Stimulated activated naive CD8-positive, alpha-beta T cell treated with anti-CD3 and anti-CD28 coated beads, Interleukin-15, amount 100 ng/mL, for 72 hours (primary cell): Measurements from ENCODE around the gene CARMIL1.
"Not testable (repeated sequence)": the region's sequence is repeated elsewhere in the genome, so short reads cannot be mapped to it uniquely, and the experiment has no call there.

Source experiments
- ATAC-seq: fragments of 150-1000 bp; cut with Tn5 transposase; 2 replicates; pipeline ENCODE4 v1.10.0; 2021; ENCODE audit warnings: mild to moderate bottlenecking, moderate library complexity
- DNase-seq, 2 donors: peaks; one replicate each; pipeline ENCODE4 v3.0.0; 2021 to 2022
- H3K27ac Mint-ChIP-seq, 2 donors: one replicate each; pipeline ENCODE4 v1.8.0; 2022; ENCODE audit warnings: mild to moderate bottlenecking in 2 of 2, mixed read lengths in 2 of 2, moderate library complexity in 2 of 2
- H3K27me3 Mint-ChIP-seq: one replicate; pipeline ENCODE4 v1.8.0; 2022; ENCODE audit warnings: mixed read lengths
- H3K4me1 Mint-ChIP-seq: one replicate; pipeline ENCODE4 v1.8.0; 2022; ENCODE audit warnings: mild to moderate bottlenecking, mixed read lengths
- H3K4me3 Mint-ChIP-seq, 2 donors: one replicate each; pipeline ENCODE4 v1.8.0; 2022; ENCODE audit warnings: mild to moderate bottlenecking in 2 of 2, mixed read lengths in 2 of 2, moderate library complexity in 1 of 2
- H3K9me3 Mint-ChIP-seq, 2 donors: one replicate each; pipeline ENCODE4 v1.8.0; 2022; ENCODE audit warnings: mixed read lengths in 2 of 2

CARMIL1 gene

DNA sequence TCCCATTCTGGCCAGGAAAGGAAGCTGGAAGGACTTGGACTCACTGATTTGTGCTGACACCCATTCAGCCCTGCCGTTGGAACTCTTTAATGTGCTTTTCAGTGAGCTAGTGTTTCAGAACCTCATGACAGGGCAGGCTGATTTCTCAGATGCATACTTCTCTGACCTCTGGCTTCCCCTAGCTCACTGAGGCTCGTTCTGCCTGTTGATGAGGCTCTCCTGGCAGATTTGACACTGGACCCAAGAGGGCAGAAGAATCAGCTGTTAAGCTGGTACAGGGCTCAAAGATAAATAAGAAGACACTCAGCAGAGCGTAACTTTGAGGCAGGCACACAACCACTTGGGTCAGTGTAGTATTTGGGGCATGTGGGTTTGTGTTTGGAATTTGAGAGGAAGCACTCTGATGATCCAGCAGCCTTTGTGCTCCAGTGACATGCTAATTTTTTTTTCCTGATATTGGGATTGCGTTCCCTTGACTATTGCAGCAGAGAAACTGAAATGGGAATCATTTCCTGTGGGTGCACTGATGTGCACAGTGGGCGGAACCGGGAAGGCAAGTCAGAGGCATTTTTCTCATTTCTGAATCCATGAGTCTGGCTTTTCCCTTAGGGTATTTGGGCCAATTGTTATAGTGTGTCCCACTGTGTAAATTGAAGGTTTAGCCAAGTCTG, 80.2 kb downstream of the CARMIL1 start:
- DNase-seq (no peak), ATAC-seq (no peak)
- no peaks in the 10 kb centered on the region for H3K9me3 Mint-ChIP-seq
- no peak overlapping the region for H3K4me3 Mint-ChIP-seq
- no peaks in the 10 kb centered on the region for H3K27me3 Mint-ChIP-seq
- peak overlapping the region in 1 of 2 donors; percentile 42 for H3K27ac Mint-ChIP-seq
- peaks cover 21% of the 10 kb centered on the region for H3K4me1 Mint-ChIP-seq

DNA sequence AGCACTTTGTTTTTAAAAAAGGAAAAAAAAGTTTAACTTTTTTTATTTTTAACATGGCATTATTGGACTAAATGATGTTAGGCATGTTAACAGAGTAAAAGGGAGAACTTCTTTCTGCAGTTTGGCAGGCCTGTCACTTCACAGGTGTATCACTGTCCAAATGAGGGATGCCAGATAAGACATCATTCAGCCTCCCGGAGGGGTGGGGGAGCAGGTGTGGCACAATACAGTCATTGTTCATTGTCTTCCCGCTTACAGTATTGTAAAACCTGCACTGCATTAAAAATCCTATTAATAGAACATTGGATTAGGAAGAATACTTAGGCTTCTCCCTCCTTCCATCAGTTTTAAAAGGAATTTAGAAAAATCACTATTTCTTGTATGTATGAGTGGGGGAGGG, 80.7 kb downstream of the CARMIL1 start:
- Mint-ChIP-seq H3K9me3 (no peaks in the 10 kb centered on the region), H3K27me3 (no peaks in the 10 kb centered on the region), H3K27ac (no peak overlapping the region), H3K4me3 (no peak overlapping the region), H3K4me1 (peaks cover 21% of the 10 kb centered on the region)
- DNase-seq (no peak), ATAC-seq (no peak)

DNA sequence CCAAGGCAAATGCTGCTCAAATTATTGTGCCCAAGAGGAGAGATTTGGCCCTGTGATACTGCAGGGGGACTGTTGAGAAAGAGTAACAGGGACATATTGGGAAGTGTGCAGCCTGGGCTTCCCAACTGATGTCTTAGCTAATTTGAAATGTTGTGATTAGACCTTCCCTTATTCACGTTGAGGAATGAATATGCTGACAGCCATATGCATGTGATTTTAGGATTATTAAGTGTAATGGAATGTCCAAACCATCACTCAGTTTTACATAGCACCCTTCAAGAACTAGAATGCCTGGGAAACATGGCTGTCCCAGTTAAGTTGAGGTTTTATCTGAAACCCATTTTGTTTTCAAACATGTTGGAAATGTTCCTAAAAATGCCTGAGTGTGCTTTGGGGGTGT, 81.4 kb downstream of the CARMIL1 start:
- H3K4me1 Mint-ChIP-seq = peaks cover 21% of the 10 kb centered on the region
- no peak overlapping the region for H3K27ac Mint-ChIP-seq
- H3K27me3 Mint-ChIP-seq = no peaks in the 10 kb centered on the region
- no peak for ATAC-seq
- DNase-seq = no peak
- H3K9me3 Mint-ChIP-seq = no peaks in the 10 kb centered on the region
- no peak overlapping the region for H3K4me3 Mint-ChIP-seq

DNA sequence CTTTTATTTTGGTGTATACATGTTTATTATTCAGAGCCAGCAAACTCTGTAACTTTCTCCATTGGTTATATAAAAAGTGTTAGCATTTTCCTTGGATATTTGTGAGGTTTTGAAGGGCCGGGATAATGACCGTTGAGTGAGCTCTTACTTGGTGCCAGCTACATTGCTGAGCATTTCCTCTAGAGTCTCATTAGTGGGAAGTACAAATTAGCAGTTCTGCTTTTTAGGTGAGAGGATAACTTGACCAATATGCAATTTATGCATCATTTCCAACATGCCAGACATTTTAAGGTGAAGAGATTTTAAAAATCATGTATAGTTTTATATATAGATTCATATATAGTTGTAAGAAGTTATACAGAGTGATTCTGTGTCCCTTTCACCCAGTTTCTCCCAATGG, 84.3 kb downstream of the CARMIL1 start:
- no peaks in the 10 kb centered on the region for H3K9me3 Mint-ChIP-seq
- ATAC-seq = no peak
- H3K27ac Mint-ChIP-seq = no peak overlapping the region
- peaks cover 47% of the 10 kb centered on the region for H3K4me1 Mint-ChIP-seq
- H3K27me3 Mint-ChIP-seq = no peaks in the 10 kb centered on the region
- no peak overlapping the region for H3K4me3 Mint-ChIP-seq
- DNase-seq = no peak

DNA sequence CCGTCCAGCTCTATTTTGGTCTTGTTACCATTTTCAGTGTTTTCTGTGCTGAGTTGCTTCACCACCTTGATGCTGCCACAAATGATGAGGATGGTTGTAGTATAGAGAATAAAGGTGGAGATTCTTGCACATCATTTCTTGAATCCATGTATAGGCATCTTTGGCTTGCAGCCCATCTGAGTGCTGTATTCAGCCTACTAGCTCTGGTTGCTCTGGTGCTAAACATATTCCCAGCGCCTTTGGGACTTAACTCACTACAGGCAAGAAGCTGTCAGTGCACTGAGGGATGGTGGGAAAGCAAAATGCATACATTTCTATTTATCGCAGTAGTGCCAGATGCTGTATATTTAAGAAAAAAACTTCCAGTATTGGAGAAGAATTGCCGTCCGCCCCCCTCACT, 86.0 kb downstream of the CARMIL1 start:
- H3K27ac Mint-ChIP-seq = no peak overlapping the region
- peaks cover 55% of the 10 kb centered on the region for H3K4me1 Mint-ChIP-seq
- ATAC-seq = no peak
- H3K4me3 Mint-ChIP-seq = no peak overlapping the region
- no peaks in the 10 kb centered on the region for H3K9me3 Mint-ChIP-seq
- H3K27me3 Mint-ChIP-seq = no peaks in the 10 kb centered on the region
- no peak for DNase-seq

DNA sequence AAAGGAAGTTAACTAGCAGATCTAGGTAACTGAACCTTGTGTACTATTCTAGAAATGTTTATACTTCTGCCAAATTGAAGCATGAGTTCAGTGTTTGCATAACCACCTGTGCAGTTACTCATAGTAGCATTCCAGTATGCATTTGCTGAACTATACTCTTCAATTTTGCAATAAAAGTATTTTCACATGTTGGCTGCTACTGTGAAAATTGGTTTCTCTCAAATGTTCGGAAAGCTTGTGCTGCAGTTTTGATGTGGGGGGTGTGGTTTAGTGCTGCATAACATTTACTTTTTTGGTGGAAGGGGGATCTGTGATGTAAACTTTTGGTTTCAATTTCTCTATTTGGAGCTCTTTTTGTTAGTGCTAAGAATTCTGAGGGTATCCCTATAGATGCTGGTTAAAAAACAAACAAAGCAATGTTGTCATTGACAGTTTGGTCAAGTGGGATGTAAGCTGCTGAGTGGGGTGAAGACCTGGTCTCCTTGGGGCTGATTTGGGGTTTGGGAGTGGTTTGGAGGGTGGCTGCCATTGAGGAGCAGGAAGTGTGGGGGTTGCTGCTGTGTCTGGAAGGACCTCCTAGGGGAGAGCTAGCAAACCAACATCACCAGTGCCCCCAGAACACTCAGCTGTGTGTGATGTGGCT, 87.8 kb downstream of the CARMIL1 start:
- DNase-seq (peak; percentile 24 to 37), ATAC-seq (peak; percentile 67)
- peaks cover 0 to 4% of the 10 kb centered on the region in 2 donors for H3K9me3 Mint-ChIP-seq
- no peaks in the 10 kb centered on the region for H3K27me3 Mint-ChIP-seq
- H3K27ac Mint-ChIP-seq = peak overlapping the region; percentile 89 to 94
- peaks cover 66% of the 10 kb centered on the region for H3K4me1 Mint-ChIP-seq
- H3K4me3 Mint-ChIP-seq = peak overlapping the region; percentile 86 to 90

DNA sequence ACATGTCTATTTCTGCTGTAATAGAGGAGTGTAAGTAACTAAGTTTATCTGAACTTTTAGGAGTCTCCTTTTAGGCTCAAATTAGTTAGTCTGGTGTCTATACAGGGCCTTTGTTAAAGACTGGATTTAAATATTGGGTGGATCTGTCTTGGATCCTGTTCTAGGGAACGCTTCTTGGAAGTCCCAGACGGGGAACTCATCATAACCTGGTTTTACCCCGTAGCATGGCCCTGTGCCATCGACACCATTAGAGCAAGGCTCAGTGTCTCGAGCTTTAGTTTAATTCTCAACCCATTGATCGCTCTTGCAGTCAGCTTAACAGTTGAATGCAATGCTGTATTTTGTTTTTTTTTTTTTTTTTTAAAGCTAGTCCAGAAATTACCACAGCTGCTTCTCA, 89.9 kb downstream of the CARMIL1 start:
- no peaks in the 10 kb centered on the region for H3K27me3 Mint-ChIP-seq
- peaks cover 80% of the 10 kb centered on the region for H3K4me1 Mint-ChIP-seq
- H3K9me3 Mint-ChIP-seq = peaks cover 0 to 15% of the 10 kb centered on the region in 2 donors
- no peak for ATAC-seq
- H3K4me3 Mint-ChIP-seq = peak overlapping the region; percentile 75 to 85
- DNase-seq = no peak
- peak overlapping the region in 1 of 2 donors; percentile 90 for H3K27ac Mint-ChIP-seq

DNA sequence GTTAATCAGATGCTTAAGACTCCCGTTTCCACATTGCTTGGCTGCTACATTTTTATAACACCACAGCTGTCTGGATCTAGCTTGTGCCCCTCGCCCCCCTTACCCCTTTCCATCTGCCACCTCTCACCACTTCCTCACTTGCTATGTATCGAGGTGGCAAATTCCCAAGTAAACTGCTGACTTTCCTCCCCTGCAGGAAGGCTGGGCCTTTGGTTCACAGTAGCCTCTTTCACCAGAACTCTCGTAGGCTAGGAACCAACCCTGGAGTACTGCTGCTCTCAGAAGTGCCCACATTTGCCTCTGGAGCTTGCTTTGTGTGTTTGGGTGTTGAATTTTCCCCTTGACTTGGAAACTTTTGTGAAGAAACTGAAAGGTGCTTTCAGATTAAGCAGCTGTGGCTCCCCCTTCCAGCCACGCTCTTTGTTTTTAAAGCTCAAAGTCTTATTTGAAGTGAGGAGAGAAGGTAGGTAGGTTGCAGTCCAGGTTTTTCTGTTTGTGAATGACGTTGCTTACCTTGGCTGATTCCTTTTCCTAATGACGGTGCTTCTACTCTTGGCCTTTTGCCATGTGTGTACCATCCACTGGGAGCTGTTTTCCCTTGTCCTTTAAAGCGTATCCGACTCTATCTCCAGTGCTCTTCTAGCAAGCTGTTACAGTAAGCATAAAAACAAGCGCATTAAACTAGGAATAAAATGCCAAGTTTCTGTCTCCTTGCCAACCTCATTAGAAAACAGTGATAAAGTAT, 90.4 kb downstream of the CARMIL1 start:
- H3K27me3 Mint-ChIP-seq = no peaks in the 10 kb centered on the region
- peaks cover 3 to 21% of the 10 kb centered on the region in 2 donors for H3K9me3 Mint-ChIP-seq
- peaks cover 86% of the 10 kb centered on the region for H3K4me1 Mint-ChIP-seq
- H3K27ac Mint-ChIP-seq = peak overlapping the region; percentile 90 to 95
- ATAC-seq (peak; percentile 19), DNase-seq (peak; percentile 10 to 33)
- H3K4me3 Mint-ChIP-seq = peak overlapping the region; percentile 75 to 85

DNA sequence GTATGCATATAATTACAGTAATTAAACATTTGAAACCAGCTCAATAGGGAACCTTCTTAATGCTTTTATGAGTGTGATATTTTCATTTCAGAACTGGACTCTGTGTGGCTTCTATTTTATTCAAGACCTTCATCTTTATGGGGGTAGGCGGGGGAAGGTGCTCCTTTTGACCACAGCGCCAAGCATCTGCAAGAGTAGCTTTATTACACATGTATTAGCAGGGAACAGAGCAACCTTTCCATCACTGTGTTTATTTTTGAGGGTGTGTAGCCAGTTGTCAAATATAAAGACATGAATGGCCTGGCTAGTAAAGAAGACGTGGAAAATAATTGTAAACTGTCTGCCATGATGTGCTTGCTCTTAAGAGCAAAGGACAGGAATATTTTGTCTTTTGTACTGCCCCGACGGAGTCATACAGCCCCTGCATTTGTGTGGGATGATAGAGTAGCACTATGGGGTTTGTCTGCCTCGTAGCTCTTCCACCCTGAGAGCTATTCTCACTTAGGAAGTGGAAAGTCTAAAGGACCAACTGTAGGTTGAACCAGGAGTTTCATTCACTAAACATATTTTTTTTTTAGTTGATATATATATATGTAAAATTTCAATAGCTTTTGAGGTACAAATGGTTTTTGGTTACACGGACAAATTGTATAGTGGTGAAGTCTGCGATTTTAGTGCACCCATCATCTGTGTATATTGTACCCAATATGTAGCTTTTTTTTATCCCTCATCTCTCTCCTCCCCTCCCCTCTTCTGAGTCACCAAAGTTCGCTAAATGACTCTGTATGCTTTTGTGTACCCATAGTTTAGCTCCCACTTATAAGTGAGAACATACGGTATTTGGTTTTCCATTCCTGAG, 91.2 kb downstream of the CARMIL1 start:
- Mint-ChIP-seq H3K27ac (peak overlapping the region; percentile 66 to 95), H3K9me3 (peaks cover 10 to 29% of the 10 kb centered on the region in 2 donors), H3K27me3 (no peaks in the 10 kb centered on the region), H3K4me1 (peaks cover 88% of the 10 kb centered on the region), H3K4me3 (peak overlapping the region; percentile 75 to 85)
- peak; percentile 10 to 22 for DNase-seq
- ATAC-seq = peak; percentile 80

DNA sequence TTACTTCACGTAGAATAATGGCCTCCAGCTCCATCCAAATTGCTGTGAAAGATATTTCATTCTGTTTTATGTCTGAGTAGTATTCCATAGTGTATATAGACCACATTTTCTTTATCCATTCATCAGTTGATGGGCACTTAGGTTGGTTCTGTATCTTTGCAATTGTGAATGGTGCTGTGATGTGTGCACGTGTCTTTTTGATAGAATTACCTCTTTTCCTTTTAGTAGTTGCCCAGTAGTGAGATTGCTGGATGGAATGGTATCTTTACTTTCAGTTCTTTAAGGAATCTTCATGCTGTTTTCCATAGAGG, 91.8 kb downstream of the CARMIL1 start:
- H3K4me1 Mint-ChIP-seq = peaks cover 86% of the 10 kb centered on the region
- H3K9me3 Mint-ChIP-seq = peaks cover 14 to 33% of the 10 kb centered on the region in 2 donors
- DNase-seq (no peak), ATAC-seq (no peak)
- no peaks in the 10 kb centered on the region for H3K27me3 Mint-ChIP-seq
- H3K4me3 Mint-ChIP-seq = peak overlapping the region; percentile 29 to 68
- H3K27ac Mint-ChIP-seq = peak overlapping the region in 1 of 2 donors; percentile 63

DNA sequence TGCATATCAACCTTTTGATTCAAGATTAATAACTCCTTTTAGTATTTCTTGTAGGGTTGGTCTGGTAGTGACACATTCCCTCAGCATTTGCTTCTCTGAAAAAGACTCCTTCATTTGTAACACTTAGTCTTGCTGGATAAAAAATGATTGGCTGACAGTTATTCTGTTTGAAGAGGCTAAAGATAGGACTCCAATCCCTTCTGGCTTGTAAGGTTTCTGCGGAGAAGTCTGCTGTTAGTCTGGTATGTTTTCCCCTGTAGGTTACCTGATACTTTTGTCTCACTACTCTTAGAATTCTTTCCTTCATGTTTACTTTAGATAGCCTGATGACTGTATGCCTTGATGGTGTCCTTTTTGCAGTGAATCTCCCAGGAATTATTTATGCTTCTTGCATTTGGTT, 96.0 kb downstream of the CARMIL1 start:
- H3K27ac Mint-ChIP-seq = no peak overlapping the region
- H3K27me3 Mint-ChIP-seq = no peaks in the 10 kb centered on the region

DNA sequence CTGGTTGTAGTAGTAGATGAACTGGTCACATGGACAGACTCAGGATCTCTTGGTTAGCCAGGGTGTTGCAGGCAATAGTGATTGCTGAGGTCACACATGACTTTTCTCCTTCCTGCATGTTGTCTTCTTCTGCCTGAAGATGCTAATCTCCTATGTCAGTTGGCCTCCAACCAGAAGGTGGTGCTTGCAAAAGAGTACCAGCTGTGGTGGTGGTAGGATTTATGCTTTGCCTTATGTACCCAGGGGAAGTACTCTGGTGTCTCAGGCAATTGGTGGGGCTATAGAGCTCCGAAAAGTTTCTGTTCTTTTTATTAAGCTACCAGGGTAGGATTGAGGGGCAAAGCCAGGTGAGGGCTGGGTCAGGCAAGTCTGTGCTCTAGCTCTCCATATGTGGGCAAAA, 98.5 kb downstream of the CARMIL1 start:
- peaks cover 41% of the 10 kb centered on the region for H3K4me1 Mint-ChIP-seq
- H3K27ac Mint-ChIP-seq = no peak overlapping the region
- no peaks in the 10 kb centered on the region for H3K27me3 Mint-ChIP-seq
- DNase-seq (no peak), ATAC-seq (no peak)
- H3K9me3 Mint-ChIP-seq = peaks cover 14 to 25% of the 10 kb centered on the region in 2 donors
- no peak overlapping the region for H3K4me3 Mint-ChIP-seq

More for the DNA sequence above, 96.0 kb downstream of the CARMIL1 start:
- no peak for DNase-seq
- H3K9me3 Mint-ChIP-seq = peaks cover 14 to 33% of the 10 kb centered on the region in 2 donors
- no peak overlapping the region for H3K4me3 Mint-ChIP-seq
- ATAC-seq = no peak
- H3K4me1 Mint-ChIP-seq = peaks cover 56% of the 10 kb centered on the region

DNA sequence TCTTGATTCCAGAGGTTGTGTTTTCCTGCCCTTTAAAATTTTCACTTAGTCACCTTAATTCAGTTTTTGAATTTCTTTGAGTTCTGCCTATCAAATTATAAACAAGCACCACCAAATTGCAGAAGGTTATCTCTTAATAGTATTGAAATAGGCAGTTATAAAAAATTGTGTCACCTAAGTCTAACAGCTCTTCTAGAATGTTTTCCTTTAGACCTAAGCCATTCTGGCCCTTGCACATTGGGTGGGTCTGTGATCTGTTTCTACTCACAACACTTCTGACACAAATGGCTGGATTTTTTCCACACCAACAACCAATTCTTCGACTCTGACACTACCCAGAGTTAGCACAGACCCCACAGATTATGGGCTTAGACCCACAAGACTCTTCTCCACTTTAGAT, 101.9 kb downstream of the CARMIL1 start:
- no peak for DNase-seq
- Mint-ChIP-seq H3K9me3 (peaks cover 0 to 5% of the 10 kb centered on the region in 2 donors), H3K4me1 (peaks cover 19% of the 10 kb centered on the region), H3K27me3 (no peaks in the 10 kb centered on the region), H3K4me3 (no peak overlapping the region), H3K27ac (no peak overlapping the region)
- no peak for ATAC-seq

DNA sequence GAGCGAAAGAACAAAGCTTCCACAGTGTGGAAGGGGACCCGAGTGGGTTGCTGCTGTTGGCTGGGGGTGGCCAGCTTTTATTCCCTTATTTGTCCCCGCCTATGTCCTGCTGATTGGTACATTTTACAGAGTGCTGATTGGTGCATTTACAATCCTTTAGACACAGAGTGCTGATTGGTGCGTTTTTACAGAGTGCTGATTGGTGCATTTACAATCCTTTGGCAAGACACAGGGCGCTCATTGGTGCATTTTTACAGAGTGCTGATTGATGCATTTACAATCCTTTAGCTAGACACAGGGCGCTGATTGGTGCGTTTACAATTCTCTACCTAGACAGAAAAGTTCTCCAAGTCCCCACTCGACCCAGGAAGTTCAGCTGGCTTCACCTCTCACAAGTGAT, 103.3 kb downstream of the CARMIL1 start:
- H3K4me3 Mint-ChIP-seq, H3K9me3 Mint-ChIP-seq, DNase-seq, ATAC-seq, H3K27ac Mint-ChIP-seq, H3K27me3 Mint-ChIP-seq: not testable (repeated sequence)
- peaks cover 19% of the 10 kb centered on the region for H3K4me1 Mint-ChIP-seq

DNA sequence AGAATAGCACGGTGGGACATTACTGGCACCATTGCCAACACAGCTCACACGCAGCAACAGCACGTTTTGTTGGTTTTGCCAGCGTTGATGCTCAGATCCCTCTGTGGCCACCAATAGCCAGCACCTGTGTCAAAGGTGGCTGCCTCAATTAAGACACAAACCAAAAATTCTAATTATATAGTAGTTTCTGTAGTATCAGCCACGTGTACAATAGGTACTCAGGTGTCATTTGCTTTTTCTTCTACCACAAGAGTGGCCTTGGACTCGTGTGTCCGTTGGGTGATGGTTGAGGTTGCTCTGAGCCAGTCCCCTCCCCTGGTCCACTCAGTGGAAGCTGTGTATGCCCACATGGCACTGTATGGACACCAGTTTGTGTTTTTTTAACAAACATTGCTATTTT, 105.1 kb downstream of the CARMIL1 start:
- Mint-ChIP-seq H3K4me3 (no peak overlapping the region), H3K27ac (no peak overlapping the region), H3K27me3 (no peaks in the 10 kb centered on the region), H3K9me3 (peaks cover 0 to 5% of the 10 kb centered on the region in 2 donors), H3K4me1 (peaks cover 21% of the 10 kb centered on the region)
- ATAC-seq (no peak), DNase-seq (no peak)
